GM12878 (cell line): Measurements from ENCODE around the gene TMEM44. TPM values are rescaled to one million over a fixed set of nuclear protein-coding genes. Genes with fewer than 3 reads are reported as not detected.

Experiments used
- EED ChIP-seq: sonication (generic); IDR thresholded peaks from 2 replicates; pipeline ENCODE4 v1.6.1; 2016; ENCODE audit warnings: antibody characterized with exemption, low read depth
- MEF2B ChIP-seq: fragments of 450-650 bp; IDR thresholded peaks from 2 replicates; pipeline ENCODE4 v1.6.1; 2018; ENCODE audit warnings: mild to moderate bottlenecking, moderate library complexity; ENCODE audit not compliant: partially characterized antibody, poor library complexity, severe bottlenecking
- polyA plus RNA-seq, 11 experiments: library from polyadenylated mRNA; depleted of rRNA in 4 of 11; unstranded in 6 of 11; stranded (reverse) in 5 of 11; fragments of >200 nt; fragmentation: Nextera tagmentation in 4 of 11; fragmentation: Illumina TruSeq in 1 of 11; extraction: Ambion mirVana in 4 of 11; extraction: Trizol in 1 of 11; gene quantifications; 1 replicate in 1 of 11; 2 replicates in 10 of 11; pipeline versions ENCODE4 v1.2.1 to v1.2.3, GENCODE V29; 2011 to 2016; ENCODE audit warnings: inconsistent platforms in 2 of 11, missing spikeins in 2 of 11, low read depth in 1 of 11
- total RNA-seq, 4 experiments: library from RNA; depleted of rRNA in 3 of 4; stranded (reverse); fragments of >200 nt in 3 of 4; fragmentation: Illumina TruSeq in 1 of 4; extraction: Trizol in 1 of 4; gene quantifications; 2 replicates each; pipeline versions ENCODE4 v1.2.1 to v1.2.3, GENCODE V29; 2013 to 2021
- TF ChIP-seq, protein P1 (sequence below): fragments of 150-350 bp; IDR thresholded peaks from 2 replicates; pipeline ENCODE4 v1.6.1; 2016; ENCODE audit warnings: low read depth, low read length
- TF ChIP-seq, protein P2 (sequence below): fragments of 450-650 bp; formaldehyde crosslinking; IDR thresholded peaks from 2 replicates; pipeline ENCODE4 v1.4.0; 2020; ENCODE audit warnings: mild to moderate bottlenecking, moderate library complexity
- TF ChIP-seq, protein P3 (sequence below): fragments of 450-650 bp; IDR thresholded peaks from 2 replicates; pipeline ENCODE4 v1.6.1; 2017; ENCODE audit warnings: mild to moderate bottlenecking

The TMEM44 gene
- total and polyA plus RNA-seq, 10 of the 15 experiments (the other 5 are each of a cell fraction or from before 2014, with no cell fraction given): 0.57 to 8.3 (median 3.6) TPM

DNA sequence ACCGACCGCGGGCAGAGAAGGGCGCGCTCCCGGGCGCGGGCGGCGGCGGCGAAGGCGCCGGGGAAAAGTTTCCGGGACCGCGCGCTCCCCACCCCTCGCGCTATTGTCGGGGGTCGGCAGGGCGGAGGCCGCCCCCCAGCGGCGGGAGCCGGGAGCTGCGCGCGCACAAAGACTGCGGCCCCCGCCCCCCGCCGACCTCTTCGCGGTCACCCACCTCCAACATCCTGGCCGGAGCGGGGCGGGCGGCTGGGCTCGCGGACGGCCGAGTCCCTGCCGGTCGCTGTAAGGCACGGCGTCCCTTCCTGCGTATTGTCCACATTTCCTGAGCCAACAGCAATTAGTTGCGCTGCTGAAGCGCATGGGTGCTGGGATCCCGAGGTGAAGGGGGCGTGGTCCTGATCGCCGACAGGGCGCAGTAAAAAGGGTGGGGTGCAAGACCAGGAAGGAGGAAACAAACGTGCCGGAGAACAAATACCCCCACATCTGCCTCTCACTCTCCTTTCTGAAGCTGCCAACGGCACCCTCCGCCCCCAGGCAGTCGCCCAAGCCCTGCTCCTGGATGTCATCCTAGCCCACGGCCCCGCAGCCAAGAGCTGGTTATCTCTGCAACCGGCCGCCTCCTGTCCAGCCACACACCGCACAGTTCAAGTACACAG, at the start of gene TMEM44 (continued):
- TF ChIP-seq, protein P1, sequence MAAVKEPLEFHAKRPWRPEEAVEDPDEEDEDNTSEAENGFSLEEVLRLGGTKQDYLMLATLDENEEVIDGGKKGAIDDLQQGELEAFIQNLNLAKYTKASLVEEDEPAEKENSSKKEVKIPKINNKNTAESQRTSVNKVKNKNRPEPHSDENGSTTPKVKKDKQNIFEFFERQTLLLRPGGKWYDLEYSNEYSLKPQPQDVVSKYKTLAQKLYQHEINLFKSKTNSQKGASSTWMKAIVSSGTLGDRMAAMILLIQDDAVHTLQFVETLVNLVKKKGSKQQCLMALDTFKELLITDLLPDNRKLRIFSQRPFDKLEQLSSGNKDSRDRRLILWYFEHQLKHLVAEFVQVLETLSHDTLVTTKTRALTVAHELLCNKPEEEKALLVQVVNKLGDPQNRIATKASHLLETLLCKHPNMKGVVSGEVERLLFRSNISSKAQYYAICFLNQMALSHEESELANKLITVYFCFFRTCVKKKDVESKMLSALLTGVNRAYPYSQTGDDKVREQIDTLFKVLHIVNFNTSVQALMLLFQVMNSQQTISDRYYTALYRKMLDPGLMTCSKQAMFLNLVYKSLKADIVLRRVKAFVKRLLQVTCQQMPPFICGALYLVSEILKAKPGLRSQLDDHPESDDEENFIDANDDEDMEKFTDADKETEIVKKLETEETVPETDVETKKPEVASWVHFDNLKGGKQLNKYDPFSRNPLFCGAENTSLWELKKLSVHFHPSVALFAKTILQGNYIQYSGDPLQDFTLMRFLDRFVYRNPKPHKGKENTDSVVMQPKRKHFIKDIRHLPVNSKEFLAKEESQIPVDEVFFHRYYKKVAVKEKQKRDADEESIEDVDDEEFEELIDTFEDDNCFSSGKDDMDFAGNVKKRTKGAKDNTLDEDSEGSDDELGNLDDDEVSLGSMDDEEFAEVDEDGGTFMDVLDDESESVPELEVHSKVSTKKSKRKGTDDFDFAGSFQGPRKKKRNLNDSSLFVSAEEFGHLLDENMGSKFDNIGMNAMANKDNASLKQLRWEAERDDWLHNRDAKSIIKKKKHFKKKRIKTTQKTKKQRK: no peak
- TF ChIP-seq MEF2B: no peak
- TF ChIP-seq, protein P2, sequence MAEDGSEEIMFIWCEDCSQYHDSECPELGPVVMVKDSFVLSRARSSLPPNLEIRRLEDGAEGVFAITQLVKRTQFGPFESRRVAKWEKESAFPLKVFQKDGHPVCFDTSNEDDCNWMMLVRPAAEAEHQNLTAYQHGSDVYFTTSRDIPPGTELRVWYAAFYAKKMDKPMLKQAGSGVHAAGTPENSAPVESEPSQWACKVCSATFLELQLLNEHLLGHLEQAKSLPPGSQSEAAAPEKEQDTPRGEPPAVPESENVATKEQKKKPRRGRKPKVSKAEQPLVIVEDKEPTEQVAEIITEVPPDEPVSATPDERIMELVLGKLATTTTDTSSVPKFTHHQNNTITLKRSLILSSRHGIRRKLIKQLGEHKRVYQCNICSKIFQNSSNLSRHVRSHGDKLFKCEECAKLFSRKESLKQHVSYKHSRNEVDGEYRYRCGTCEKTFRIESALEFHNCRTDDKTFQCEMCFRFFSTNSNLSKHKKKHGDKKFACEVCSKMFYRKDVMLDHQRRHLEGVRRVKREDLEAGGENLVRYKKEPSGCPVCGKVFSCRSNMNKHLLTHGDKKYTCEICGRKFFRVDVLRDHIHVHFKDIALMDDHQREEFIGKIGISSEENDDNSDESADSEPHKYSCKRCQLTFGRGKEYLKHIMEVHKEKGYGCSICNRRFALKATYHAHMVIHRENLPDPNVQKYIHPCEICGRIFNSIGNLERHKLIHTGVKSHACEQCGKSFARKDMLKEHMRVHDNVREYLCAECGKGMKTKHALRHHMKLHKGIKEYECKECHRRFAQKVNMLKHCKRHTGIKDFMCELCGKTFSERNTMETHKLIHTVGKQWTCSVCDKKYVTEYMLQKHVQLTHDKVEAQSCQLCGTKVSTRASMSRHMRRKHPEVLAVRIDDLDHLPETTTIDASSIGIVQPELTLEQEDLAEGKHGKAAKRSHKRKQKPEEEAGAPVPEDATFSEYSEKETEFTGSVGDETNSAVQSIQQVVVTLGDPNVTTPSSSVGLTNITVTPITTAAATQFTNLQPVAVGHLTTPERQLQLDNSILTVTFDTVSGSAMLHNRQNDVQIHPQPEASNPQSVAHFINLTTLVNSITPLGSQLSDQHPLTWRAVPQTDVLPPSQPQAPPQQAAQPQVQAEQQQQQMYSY: no peak
- TF ChIP-seq, protein P3, sequence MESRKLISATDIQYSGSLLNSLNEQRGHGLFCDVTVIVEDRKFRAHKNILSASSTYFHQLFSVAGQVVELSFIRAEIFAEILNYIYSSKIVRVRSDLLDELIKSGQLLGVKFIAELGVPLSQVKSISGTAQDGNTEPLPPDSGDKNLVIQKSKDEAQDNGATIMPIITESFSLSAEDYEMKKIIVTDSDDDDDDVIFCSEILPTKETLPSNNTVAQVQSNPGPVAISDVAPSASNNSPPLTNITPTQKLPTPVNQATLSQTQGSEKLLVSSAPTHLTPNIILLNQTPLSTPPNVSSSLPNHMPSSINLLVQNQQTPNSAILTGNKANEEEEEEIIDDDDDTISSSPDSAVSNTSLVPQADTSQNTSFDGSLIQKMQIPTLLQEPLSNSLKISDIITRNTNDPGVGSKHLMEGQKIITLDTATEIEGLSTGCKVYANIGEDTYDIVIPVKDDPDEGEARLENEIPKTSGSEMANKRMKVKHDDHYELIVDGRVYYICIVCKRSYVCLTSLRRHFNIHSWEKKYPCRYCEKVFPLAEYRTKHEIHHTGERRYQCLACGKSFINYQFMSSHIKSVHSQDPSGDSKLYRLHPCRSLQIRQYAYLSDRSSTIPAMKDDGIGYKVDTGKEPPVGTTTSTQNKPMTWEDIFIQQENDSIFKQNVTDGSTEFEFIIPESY: no peak
- no peak for TF ChIP-seq EED
